Activated naive CD4-positive, alpha-beta T cell treated with anti-CD3 and anti-CD28 coated beads, Interleukin-2, amount 50 U/mL, for 24 hours (primary cell): ENCODE data around the gene NUP160.
A peak's percentile ranks its signal among the peaks of the same experiment; 100 is the strongest.
"Not testable (repeated sequence)": the region's sequence is repeated elsewhere in the genome, so short reads cannot be mapped to it uniquely, and the experiment has no call there.

Experiments used
- H3K27ac Mint-ChIP-seq: one replicate; pipeline ENCODE4 v1.8.0; 2021; ENCODE audit warnings: mild to moderate bottlenecking, mixed read lengths
- H3K27me3 Mint-ChIP-seq: one replicate; pipeline ENCODE4 v1.8.0; 2021; ENCODE audit warnings: mixed read lengths
- H3K36me3 Mint-ChIP-seq: one replicate; pipeline ENCODE4 v1.8.0; 2021; ENCODE audit warnings: mixed read lengths
- H3K4me1 Mint-ChIP-seq: one replicate; pipeline ENCODE4 v1.8.0; 2021; ENCODE audit warnings: mixed read lengths
- H3K4me3 Mint-ChIP-seq: one replicate; pipeline ENCODE4 v1.8.0; 2021; ENCODE audit warnings: mild to moderate bottlenecking, mixed read lengths
- H3K9me3 Mint-ChIP-seq: one replicate; pipeline ENCODE4 v1.8.0; 2021; ENCODE audit warnings: mixed read lengths

NUP160 gene

GRCh38 chr11:47778878-47779483 is 69.2 kb downstream of the NUP160 start:
- peaks cover 10% of the 10 kb centered on the region for H3K36me3 Mint-ChIP-seq
- no peak overlapping the region for H3K4me3 Mint-ChIP-seq
- no peaks in the 10 kb centered on the region for H3K4me1 Mint-ChIP-seq
- no peaks in the 10 kb centered on the region for H3K9me3 Mint-ChIP-seq
- peak overlapping the region; percentile 6 for H3K27ac Mint-ChIP-seq
- no peaks in the 10 kb centered on the region for H3K27me3 Mint-ChIP-seq

- Mint-ChIP-seq H3K36me3 (peaks cover 10% of the 10 kb centered on the region), H3K27me3 (no peaks in the 10 kb centered on the region), H3K27ac (peak overlapping the region; percentile 84), H3K4me3 (no peak overlapping the region), H3K9me3 (no peaks in the 10 kb centered on the region), H3K4me1 (no peaks in the 10 kb centered on the region)
Observed at GRCh38 chr11:47775240-47775869, 72.8 kb downstream of the NUP160 start.

- no peaks in the 10 kb centered on the region for H3K4me1 Mint-ChIP-seq
- H3K27me3 Mint-ChIP-seq = no peaks in the 10 kb centered on the region
- H3K36me3 Mint-ChIP-seq = peaks cover 9% of the 10 kb centered on the region
- H3K4me3 Mint-ChIP-seq = no peak overlapping the region
- H3K9me3 Mint-ChIP-seq = no peaks in the 10 kb centered on the region
- H3K27ac Mint-ChIP-seq = no peak overlapping the region
Observed at GRCh38 chr11:47773882-47774281, 74.3 kb downstream of the NUP160 start.

GRCh38 chr11:47769556-47769955 is 78.6 kb downstream of the NUP160 start:
- Mint-ChIP-seq H3K4me1 (peaks cover 14% of the 10 kb centered on the region), H3K4me3 (peak overlapping the region; percentile 26)
- H3K27ac Mint-ChIP-seq, H3K9me3 Mint-ChIP-seq, H3K27me3 Mint-ChIP-seq, H3K36me3 Mint-ChIP-seq: not testable (repeated sequence)

- Mint-ChIP-seq H3K4me3 (peak overlapping the region; percentile 99), H3K36me3 (peaks cover 13% of the 10 kb centered on the region), H3K4me1 (peaks cover 21% of the 10 kb centered on the region), H3K27ac (peak overlapping the region; percentile 100), H3K9me3 (no peaks in the 10 kb centered on the region), H3K27me3 (no peaks in the 10 kb centered on the region)
Observed at GRCh38 chr11:47768101-47768612, 80.0 kb downstream of the NUP160 start.

- Mint-ChIP-seq H3K27ac (peak overlapping the region; percentile 100), H3K36me3 (peaks cover 13% of the 10 kb centered on the region), H3K9me3 (no peaks in the 10 kb centered on the region)
Observed at GRCh38 chr11:47766509-47767227, 81.5 kb downstream of the NUP160 start.

GRCh38 chr11:47765086-47765485 is 83.1 kb downstream of the NUP160 start:
- Mint-ChIP-seq H3K4me3 (peak overlapping the region; percentile 99), H3K4me1 (peaks cover 31% of the 10 kb centered on the region), H3K9me3 (no peaks in the 10 kb centered on the region), H3K27me3 (no peaks in the 10 kb centered on the region), H3K27ac (peak overlapping the region; percentile 98), H3K36me3 (peaks cover 13% of the 10 kb centered on the region)

More at GRCh38 chr11:47766509-47767227, 81.5 kb downstream of the NUP160 start:
- Mint-ChIP-seq H3K4me1 (peaks cover 21% of the 10 kb centered on the region), H3K27me3 (no peaks in the 10 kb centered on the region), H3K4me3 (peak overlapping the region; percentile 99)

- H3K9me3 Mint-ChIP-seq, H3K27me3 Mint-ChIP-seq, H3K4me3 Mint-ChIP-seq, H3K27ac Mint-ChIP-seq: not testable (repeated sequence)
- peaks cover 17% of the 10 kb centered on the region for H3K36me3 Mint-ChIP-seq
- peaks cover 29% of the 10 kb centered on the region for H3K4me1 Mint-ChIP-seq
Observed at GRCh38 chr11:47759291-47759690, 88.9 kb downstream of the NUP160 start.

GRCh38 chr11:47756208-47756607 is 91.9 kb downstream of the NUP160 start:
- Mint-ChIP-seq H3K27ac (no peak overlapping the region), H3K4me1 (peaks cover 31% of the 10 kb centered on the region), H3K27me3 (no peaks in the 10 kb centered on the region), H3K36me3 (peaks cover 20% of the 10 kb centered on the region), H3K4me3 (no peak overlapping the region), H3K9me3 (no peaks in the 10 kb centered on the region)

- Mint-ChIP-seq H3K4me3 (no peak overlapping the region), H3K27ac (no peak overlapping the region), H3K27me3 (no peaks in the 10 kb centered on the region), H3K36me3 (peaks cover 18% of the 10 kb centered on the region), H3K9me3 (no peaks in the 10 kb centered on the region), H3K4me1 (peaks cover 23% of the 10 kb centered on the region)
Observed at GRCh38 chr11:47750725-47751124, 97.4 kb downstream of the NUP160 start.

- not testable (repeated sequence) for H3K27ac Mint-ChIP-seq
- H3K36me3 Mint-ChIP-seq = peaks cover 20% of the 10 kb centered on the region
Observed at GRCh38 chr11:47742494-47742893, 105.7 kb downstream of the NUP160 start.

GRCh38 chr11:47737817-47738216 is 110.3 kb downstream of the NUP160 start:
- not testable (repeated sequence) for H3K4me3 Mint-ChIP-seq, H3K27ac Mint-ChIP-seq, H3K9me3 Mint-ChIP-seq, H3K4me1 Mint-ChIP-seq, H3K36me3 Mint-ChIP-seq, H3K27me3 Mint-ChIP-seq

More at GRCh38 chr11:47742494-47742893, 105.7 kb downstream of the NUP160 start:
- not testable (repeated sequence) for H3K4me1 Mint-ChIP-seq, H3K27me3 Mint-ChIP-seq, H3K9me3 Mint-ChIP-seq, H3K4me3 Mint-ChIP-seq

GRCh38 chr11:47732271-47732670 is 115.9 kb downstream of the NUP160 start:
- Mint-ChIP-seq H3K27ac (no peak overlapping the region), H3K36me3 (peaks cover 16% of the 10 kb centered on the region), H3K27me3 (no peaks in the 10 kb centered on the region), H3K9me3 (no peaks in the 10 kb centered on the region), H3K4me3 (no peak overlapping the region), H3K4me1 (peaks cover 6% of the 10 kb centered on the region)

GRCh38 chr11:47731475-47731874 is 116.7 kb downstream of the NUP160 start:
- Mint-ChIP-seq H3K36me3 (peaks cover 12% of the 10 kb centered on the region), H3K27me3 (no peaks in the 10 kb centered on the region), H3K4me1 (peaks cover 3% of the 10 kb centered on the region), H3K27ac (peak overlapping the region; percentile 20), H3K4me3 (no peak overlapping the region), H3K9me3 (no peaks in the 10 kb centered on the region)
